Measurements from ENCODE around the gene YARS1. TPM values are rescaled to one million over a fixed set of nuclear protein-coding genes. Genes with fewer than 3 reads are reported as not detected.

YARS1 gene
- total and polyA plus RNA-seq, 2 of the 13 experiments (the other 11 are each of a cell fraction or from before 2014, with no cell fraction given): 50.1 to 113 TPM

DNA sequence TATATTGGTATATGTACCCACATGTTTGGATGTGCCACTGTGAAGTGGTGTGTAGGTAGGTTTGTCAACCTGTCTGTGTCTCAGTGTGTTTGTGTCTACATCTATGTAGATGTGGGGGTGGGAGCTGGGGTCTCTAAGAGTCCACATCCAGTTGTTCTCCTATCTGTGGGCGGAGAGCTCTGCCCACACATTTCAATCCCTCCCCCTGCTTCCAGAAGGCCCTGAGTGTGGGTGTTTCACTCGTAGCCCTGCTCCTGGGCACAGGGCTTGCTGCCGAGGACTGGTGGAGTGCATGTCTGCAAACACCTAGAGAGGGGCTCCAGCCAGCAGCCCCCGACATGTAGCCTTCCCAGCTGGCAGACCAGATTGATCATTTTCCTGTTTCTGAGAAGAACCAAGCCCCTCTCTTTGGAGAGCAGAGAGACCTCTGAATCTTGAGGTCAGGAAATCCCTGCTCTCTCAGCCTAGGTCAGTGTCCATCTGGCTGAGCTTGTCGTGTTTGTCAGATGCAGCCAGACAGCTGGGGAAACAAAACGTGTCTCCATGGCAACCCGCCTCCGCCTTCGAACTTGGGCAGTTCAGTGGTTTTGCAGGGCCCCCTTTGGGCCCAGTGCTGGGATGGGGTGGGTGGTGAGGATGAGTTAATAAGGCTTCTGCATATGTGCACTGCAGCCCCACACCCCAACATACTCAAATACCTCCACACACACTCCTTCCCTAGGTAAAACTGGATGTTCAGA lies 83.4 kb downstream of the YARS1 start:
- Histone ChIP-seq H2AFZ (ENCODE audit: low read length) (no peak overlapping the region), H4K20me1 (ENCODE audit: insufficient read depth, low read length) (no peaks in the 10 kb centered on the region), H3K4me1 (ENCODE audit: insufficient read depth, low read length) (peaks cover 59% of the 10 kb centered on the region), H3K36me3 (replicated peaks in 1 of 2; ENCODE audit: control insufficient read depth in 1 of 2, insufficient read depth in 2 of 2, low read length in 2 of 2) (no peaks in the 10 kb centered on the region), H3K9ac (ENCODE audit: insufficient read depth, low read depth, low read length) (peak overlapping the region; percentile 42; the same call in 1 of the 2 replicates), H3K4me2 (ENCODE audit: low read depth, low read length) (peak overlapping the region; percentile 64), H3K4me3 (replicated peaks in 1 of 3; ENCODE audit: insufficient read depth in 1 of 3, low read depth in 2 of 3, low read length in 3 of 3) (peak overlapping the region in 1 of 3 experiments; percentile 31; a peak in 2 of 6 replicates), H3K27me3 (ENCODE audit: control insufficient read depth in 1 of 2, insufficient read depth in 2 of 2, low read length in 2 of 2) (peaks cover 1 to 7% of the 10 kb centered on the region in 2 experiments; a peak in 2 of 5 replicates), H3K79me2 (ENCODE audit: insufficient read depth, low read length) (no peaks in the 10 kb centered on the region), H3K9me3 (ENCODE audit: low read length) (no peaks in the 10 kb centered on the region), H3K27ac (ENCODE audit: extremely low read length, insufficient read depth, low read length) (peak overlapping the region; percentile 11)
- WGBS (ENCODE audit: low lambda C conversion rate): 0% methylated on average over 2 of the region's 9 CpGs
- FAIRE-seq (no peak), ATAC-seq (peak; percentile 50), DNase-seq (ENCODE audit: low spot score) (peak; percentile 61)
- no TSS peak for BruUV-seq (replicated peaks)
- ChIA-PET POLR2A (interaction anchor here (0.9 to 1.6 kb wide), 4 partner anchors 16 to 25 kb away, joined by 4 to 5 read pairs (median 4); no protein-coding TSS in a partner anchor), CTCF (ENCODE audit: low intra/inter-chr PET ratio, low total read pairs) (no interaction called here)
- intact Hi-C loops (cut with micrococcal nuclease; ENCODE audit: unreplicated experiment): no loop called here
- in situ Hi-C loops (cut with HindIII; ENCODE audit: extremely low pct_ligation_motif_present, low pct_unique_long_range_greater_than_20kb): no loop called here
- no peak for TF ChIP-seq ZNF382 (CRISPR knock-in tag; IDR thresholded peaks at IDR 0.05; ENCODE audit: borderline replicate concordance)
- peak; percentile 82; the same call in 1 of the 2 replicates for TF ChIP-seq ZSCAN22 (CRISPR knock-in tag; IDR thresholded peaks at IDR 0.05)
- TF ChIP-seq SOX13 (IDR thresholded peaks at IDR 0.05): no peak
- 0 out of 4 replicates have a peak, but pooled peaks of 1 of the 2 experiments have one; percentile 13 for TF ChIP-seq SOX13 (CRISPR knock-in tag; conservative IDR thresholded peaks at IDR 0.05 in 1 of 2, IDR thresholded peaks at IDR 0.05 in 1 of 2)
- TF ChIP-seq RFX3 (CRISPR knock-in tag; IDR thresholded peaks at IDR 0.05): peak; percentile 85
- no peak for TF ChIP-seq ZC3H4 (CRISPR knock-in tag; IDR thresholded peaks at IDR 0.05; ENCODE audit: borderline replicate concordance)
- TF ChIP-seq ZNF44 (CRISPR knock-in tag; IDR thresholded peaks at IDR 0.05): no peak
- TF ChIP-seq, protein P1, sequence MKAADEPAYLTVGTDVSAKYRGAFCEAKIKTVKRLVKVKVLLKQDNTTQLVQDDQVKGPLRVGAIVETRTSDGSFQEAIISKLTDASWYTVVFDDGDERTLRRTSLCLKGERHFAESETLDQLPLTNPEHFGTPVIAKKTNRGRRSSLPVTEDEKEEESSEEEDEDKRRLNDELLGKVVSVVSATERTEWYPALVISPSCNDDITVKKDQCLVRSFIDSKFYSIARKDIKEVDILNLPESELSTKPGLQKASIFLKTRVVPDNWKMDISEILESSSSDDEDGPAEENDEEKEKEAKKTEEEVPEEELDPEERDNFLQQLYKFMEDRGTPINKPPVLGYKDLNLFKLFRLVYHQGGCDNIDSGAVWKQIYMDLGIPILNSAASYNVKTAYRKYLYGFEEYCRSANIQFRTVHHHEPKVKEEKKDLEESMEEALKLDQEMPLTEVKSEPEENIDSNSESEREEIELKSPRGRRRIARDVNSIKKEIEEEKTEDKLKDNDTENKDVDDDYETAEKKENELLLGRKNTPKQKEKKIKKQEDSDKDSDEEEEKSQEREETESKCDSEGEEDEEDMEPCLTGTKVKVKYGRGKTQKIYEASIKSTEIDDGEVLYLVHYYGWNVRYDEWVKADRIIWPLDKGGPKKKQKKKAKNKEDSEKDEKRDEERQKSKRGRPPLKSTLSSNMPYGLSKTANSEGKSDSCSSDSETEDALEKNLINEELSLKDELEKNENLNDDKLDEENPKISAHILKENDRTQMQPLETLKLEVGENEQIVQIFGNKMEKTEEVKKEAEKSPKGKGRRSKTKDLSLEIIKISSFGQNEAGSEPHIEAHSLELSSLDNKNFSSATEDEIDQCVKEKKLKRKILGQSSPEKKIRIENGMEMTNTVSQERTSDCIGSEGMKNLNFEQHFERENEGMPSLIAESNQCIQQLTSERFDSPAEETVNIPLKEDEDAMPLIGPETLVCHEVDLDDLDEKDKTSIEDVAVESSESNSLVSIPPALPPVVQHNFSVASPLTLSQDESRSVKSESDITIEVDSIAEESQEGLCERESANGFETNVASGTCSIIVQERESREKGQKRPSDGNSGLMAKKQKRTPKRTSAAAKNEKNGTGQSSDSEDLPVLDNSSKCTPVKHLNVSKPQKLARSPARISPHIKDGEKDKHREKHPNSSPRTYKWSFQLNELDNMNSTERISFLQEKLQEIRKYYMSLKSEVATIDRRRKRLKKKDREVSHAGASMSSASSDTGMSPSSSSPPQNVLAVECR (CRISPR knock-in tag; IDR thresholded peaks at IDR 0.05; ENCODE audit: borderline replicate concordance): peak; percentile 67; the same call in 1 of the 2 replicates
- TF ChIP-seq MTF2 (CRISPR knock-in tag; IDR thresholded peaks at IDR 0.05; ENCODE audit: borderline replicate concordance): no peak
- TF ChIP-seq ZNF747 (CRISPR knock-in tag; IDR thresholded peaks at IDR 0.05; ENCODE audit: borderline replicate concordance): no peak
- no peak for TF ChIP-seq ZNF24 (IDR thresholded peaks at IDR 0.05)
- peak; percentile 54; the same call in 1 of the 2 replicates for TF ChIP-seq HDAC1 (CRISPR knock-in tag; IDR thresholded peaks at IDR 0.05)
- no peak for TF ChIP-seq ZNF781 (CRISPR knock-in tag; IDR thresholded peaks at IDR 0.05; ENCODE audit: borderline replicate concordance, not compliant biosample characterization)
- TF ChIP-seq, protein P2, sequence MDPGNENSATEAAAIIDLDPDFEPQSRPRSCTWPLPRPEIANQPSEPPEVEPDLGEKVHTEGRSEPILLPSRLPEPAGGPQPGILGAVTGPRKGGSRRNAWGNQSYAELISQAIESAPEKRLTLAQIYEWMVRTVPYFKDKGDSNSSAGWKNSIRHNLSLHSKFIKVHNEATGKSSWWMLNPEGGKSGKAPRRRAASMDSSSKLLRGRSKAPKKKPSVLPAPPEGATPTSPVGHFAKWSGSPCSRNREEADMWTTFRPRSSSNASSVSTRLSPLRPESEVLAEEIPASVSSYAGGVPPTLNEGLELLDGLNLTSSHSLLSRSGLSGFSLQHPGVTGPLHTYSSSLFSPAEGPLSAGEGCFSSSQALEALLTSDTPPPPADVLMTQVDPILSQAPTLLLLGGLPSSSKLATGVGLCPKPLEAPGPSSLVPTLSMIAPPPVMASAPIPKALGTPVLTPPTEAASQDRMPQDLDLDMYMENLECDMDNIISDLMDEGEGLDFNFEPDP (CRISPR knock-in tag; conservative IDR thresholded peaks at IDR 0.05): no peak
- TF ChIP-seq CREM (IDR thresholded peaks at IDR 0.05): no peak
- no peak for TF ChIP-seq CREM (CRISPR knock-in tag; IDR thresholded peaks at IDR 0.05)
- TF ChIP-seq NCOA5 (CRISPR knock-in tag; IDR thresholded peaks at IDR 0.05): no peak
- TF ChIP-seq TCF12 (IDR thresholded peaks at IDR 0.05): no peak
- TF ChIP-seq TCF12 (CRISPR knock-in tag; IDR thresholded peaks at IDR 0.05): no peak
- no peak for TF ChIP-seq ELF4 (CRISPR knock-in tag; IDR thresholded peaks at IDR 0.05; ENCODE audit: borderline replicate concordance)

Data from HepG2 (cell line).